ENCODE measurements around the gene ZDHHC5.
"Not testable (repeated sequence)": the region's sequence is repeated elsewhere in the genome, so short reads cannot be mapped to it uniquely, and the experiment has no call there.

Gene ZDHHC5

DNA sequence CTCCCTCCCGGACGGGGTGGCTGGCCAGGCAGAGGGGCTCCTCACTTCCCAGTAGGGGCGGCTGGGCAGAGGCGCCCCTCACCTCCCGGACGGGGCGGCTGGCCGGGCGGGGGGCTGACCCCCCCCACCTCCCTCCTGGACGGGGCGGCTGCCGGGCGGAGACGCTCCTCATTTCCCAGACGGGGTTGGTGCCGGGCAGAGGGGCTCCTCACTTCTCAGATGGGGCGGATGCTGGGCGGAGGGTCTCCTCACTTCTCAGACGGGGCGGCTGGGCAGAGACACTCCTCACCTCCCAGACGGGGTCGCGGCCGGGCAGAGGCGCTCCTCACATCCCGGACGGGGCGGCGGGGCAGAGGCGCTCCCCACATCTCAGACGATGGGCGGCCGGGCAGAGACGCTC, 48.8 kb downstream of the ZDHHC5 start:
- peaks cover 11 to 12% of the 10 kb centered on the region in 2 donors for H3K4me1 ChIP-seq (ENCODE audit: control insufficient read depth in 2 of 2, insufficient read depth in 2 of 2, low read length in 2 of 2)
- not testable (repeated sequence) for H3K27me3 ChIP-seq (ENCODE audit: control insufficient read depth in 2 of 2, insufficient read depth in 2 of 2, low read length in 2 of 2); H3K9ac ChIP-seq (ENCODE audit: low read depth in 1 of 2, low read length in 2 of 2); H3K9me3 ChIP-seq (ENCODE audit: control insufficient read depth in 2 of 2, low read length in 2 of 2); H3K4me3 ChIP-seq (ENCODE audit: low read length in 2 of 2); H3K27ac ChIP-seq (ENCODE audit: low read depth in 2 of 2, low read length in 2 of 2)
- H3K36me3 ChIP-seq (ENCODE audit: control insufficient read depth in 2 of 2, insufficient read depth in 2 of 2, low read length in 2 of 2): peaks cover 7 to 10% of the 10 kb centered on the region in 2 donors

DNA sequence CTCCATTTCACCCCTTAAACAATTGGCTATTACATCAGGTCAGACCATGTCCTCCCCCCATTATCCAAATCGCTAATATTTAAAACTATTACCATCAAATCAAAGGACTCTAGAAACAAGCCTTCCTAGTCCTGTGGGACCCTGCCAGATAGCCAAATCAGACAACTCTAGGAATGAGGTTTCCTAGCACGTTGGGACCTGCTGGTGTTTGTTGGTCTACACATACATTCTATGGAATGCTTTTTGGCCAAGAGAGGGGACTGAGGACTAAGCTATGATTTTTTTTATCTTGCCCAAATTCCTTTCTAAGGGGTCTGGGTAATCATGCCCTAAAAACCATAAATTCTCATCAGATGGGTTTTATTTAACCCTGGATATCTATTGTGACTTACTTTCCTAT, 59.3 kb downstream of the ZDHHC5 start:
- H3K27me3 ChIP-seq (ENCODE audit: control insufficient read depth in 2 of 2, insufficient read depth in 2 of 2, low read length in 2 of 2): no peaks in the 10 kb centered on the region
- no peaks in the 10 kb centered on the region for H3K4me1 ChIP-seq (ENCODE audit: control insufficient read depth in 2 of 2, insufficient read depth in 2 of 2, low read length in 2 of 2)
- H3K9ac ChIP-seq (ENCODE audit: low read depth in 1 of 2, low read length in 2 of 2): no peak overlapping the region
- no peak overlapping the region for H3K27ac ChIP-seq (ENCODE audit: low read depth in 2 of 2, low read length in 2 of 2)
- H3K36me3 ChIP-seq (ENCODE audit: control insufficient read depth in 2 of 2, insufficient read depth in 2 of 2, low read length in 2 of 2): peaks cover 0 to 8% of the 10 kb centered on the region in 2 donors
- no peak overlapping the region for H3K4me3 ChIP-seq (ENCODE audit: low read length in 2 of 2)
- no peaks in the 10 kb centered on the region for H3K9me3 ChIP-seq (ENCODE audit: control insufficient read depth in 2 of 2, low read length in 2 of 2)

DNA sequence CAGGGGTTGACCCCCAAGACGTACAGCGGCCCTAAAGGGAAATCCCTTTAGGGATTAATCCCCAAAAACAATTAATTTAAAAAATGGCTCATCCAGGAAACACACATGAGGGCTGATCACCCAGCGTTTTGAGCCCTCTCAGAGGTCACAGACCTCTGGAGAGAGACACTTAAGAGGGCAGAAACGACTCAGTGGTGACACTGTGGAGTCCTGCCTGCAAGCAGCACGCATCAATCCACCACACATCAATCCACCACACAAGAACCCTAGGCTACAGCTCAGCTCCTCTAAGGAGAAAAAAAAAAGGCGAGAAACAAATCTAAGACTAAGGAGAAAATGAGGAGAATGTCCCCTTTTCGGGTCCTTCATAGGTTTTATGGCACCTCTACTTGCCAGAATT, 60.9 kb downstream of the ZDHHC5 start:
- H3K9me3 ChIP-seq (ENCODE audit: control insufficient read depth in 2 of 2, low read length in 2 of 2): no peaks in the 10 kb centered on the region
- peaks cover 0 to 11% of the 10 kb centered on the region in 2 donors for H3K36me3 ChIP-seq (ENCODE audit: control insufficient read depth in 2 of 2, insufficient read depth in 2 of 2, low read length in 2 of 2)
- no peak overlapping the region for H3K4me3 ChIP-seq (ENCODE audit: low read length in 2 of 2)
- no peak overlapping the region for H3K9ac ChIP-seq (ENCODE audit: low read depth in 1 of 2, low read length in 2 of 2)
- H3K27ac ChIP-seq (ENCODE audit: low read depth in 2 of 2, low read length in 2 of 2): no peak overlapping the region
- H3K27me3 ChIP-seq (ENCODE audit: control insufficient read depth in 2 of 2, insufficient read depth in 2 of 2, low read length in 2 of 2): no peaks in the 10 kb centered on the region
- no peaks in the 10 kb centered on the region for H3K4me1 ChIP-seq (ENCODE audit: control insufficient read depth in 2 of 2, insufficient read depth in 2 of 2, low read length in 2 of 2)

DNA sequence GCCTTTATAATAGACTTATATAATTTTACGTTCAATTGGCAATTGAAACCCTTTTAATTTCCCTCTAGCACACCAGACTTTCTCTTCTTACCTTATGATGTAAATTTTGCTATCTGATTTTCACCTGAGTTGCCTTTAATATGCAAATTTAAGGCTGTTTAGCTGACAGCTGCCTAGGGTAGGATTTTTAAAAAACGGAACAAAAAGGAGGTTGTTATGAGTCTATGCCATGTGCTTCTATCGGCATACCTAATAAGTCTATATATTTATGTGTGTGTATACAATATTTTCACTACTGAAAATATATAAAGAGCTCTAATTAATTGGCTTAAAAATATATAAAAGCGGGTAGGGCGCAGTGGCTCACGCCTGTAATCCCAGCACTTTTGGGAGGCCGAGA, 61.6 kb downstream of the ZDHHC5 start:
- no peaks in the 10 kb centered on the region for H3K27me3 ChIP-seq (ENCODE audit: control insufficient read depth in 2 of 2, insufficient read depth in 2 of 2, low read length in 2 of 2)
- no peak overlapping the region for H3K27ac ChIP-seq (ENCODE audit: low read depth in 2 of 2, low read length in 2 of 2)
- no peak overlapping the region for H3K4me3 ChIP-seq (ENCODE audit: low read length in 2 of 2)
- H3K9me3 ChIP-seq (ENCODE audit: control insufficient read depth in 2 of 2, low read length in 2 of 2): no peaks in the 10 kb centered on the region
- peaks cover 0 to 11% of the 10 kb centered on the region in 2 donors for H3K36me3 ChIP-seq (ENCODE audit: control insufficient read depth in 2 of 2, insufficient read depth in 2 of 2, low read length in 2 of 2)
- no peaks in the 10 kb centered on the region for H3K4me1 ChIP-seq (ENCODE audit: control insufficient read depth in 2 of 2, insufficient read depth in 2 of 2, low read length in 2 of 2)
- H3K9ac ChIP-seq (ENCODE audit: low read depth in 1 of 2, low read length in 2 of 2): no peak overlapping the region

DNA sequence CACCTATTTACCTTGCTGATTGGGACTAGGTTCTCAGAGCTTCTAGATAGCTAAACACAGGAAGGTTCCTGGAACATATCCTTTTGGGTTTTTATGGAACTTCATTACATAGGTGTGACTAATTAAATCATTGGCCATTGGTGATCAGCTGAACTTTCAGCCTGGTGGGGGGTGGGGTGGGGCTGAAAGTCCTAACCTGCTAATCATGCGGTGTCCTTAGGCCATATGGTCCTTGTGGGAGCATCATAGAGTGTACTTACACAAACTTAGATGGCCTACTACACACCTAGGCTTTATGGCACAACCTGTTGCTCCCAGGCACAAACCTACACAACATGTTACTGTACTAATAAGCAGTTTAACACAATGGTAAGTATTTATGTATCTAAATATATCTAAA, 64.7 kb downstream of the ZDHHC5 start:
- Histone ChIP-seq H3K4me1 (ENCODE audit: control insufficient read depth in 2 of 2, insufficient read depth in 2 of 2, low read length in 2 of 2) (peaks cover 0 to 4% of the 10 kb centered on the region in 2 donors), H3K36me3 (ENCODE audit: control insufficient read depth in 2 of 2, insufficient read depth in 2 of 2, low read length in 2 of 2) (peaks cover 3 to 12% of the 10 kb centered on the region in 2 donors), H3K27me3 (ENCODE audit: control insufficient read depth in 2 of 2, insufficient read depth in 2 of 2, low read length in 2 of 2) (no peaks in the 10 kb centered on the region), H3K27ac (ENCODE audit: low read depth in 2 of 2, low read length in 2 of 2) (no peak overlapping the region), H3K4me3 (ENCODE audit: low read length in 2 of 2) (no peak overlapping the region), H3K9me3 (ENCODE audit: control insufficient read depth in 2 of 2, low read length in 2 of 2) (no peaks in the 10 kb centered on the region), H3K9ac (ENCODE audit: low read depth in 1 of 2, low read length in 2 of 2) (no peak overlapping the region)

DNA sequence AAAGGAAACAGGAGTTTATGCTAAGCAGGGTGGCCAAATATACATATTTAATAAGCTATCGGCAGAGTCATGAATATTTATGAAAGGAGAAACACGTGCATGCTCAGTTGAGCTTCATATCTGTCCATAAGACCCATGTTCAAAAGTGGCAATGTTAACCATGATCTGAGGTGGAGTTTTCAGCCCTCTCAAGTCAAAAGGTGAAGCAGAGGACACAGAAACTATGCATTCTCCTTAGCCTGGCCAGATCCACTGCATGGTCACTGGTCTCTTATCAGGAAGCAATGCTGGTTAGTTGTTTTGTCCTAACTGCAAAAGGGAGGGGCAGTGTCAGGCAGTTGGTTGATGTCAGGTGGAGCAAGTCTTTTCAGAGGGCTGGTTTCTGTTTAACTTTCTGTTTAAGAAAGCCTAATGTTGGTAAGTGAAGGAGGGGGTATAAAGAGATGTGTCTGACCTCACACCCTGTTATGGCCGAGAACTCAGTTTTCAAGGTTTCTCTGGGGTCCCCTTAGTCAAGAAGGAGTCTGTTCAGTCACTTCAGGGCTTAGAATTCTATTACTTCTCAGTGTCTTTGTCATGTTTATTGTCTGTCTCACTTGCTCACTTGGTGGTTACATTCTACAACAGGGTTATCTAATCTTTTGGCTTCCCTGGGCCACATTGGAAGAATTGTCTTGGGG, 67.8 kb downstream of the ZDHHC5 start:
- Histone ChIP-seq H3K4me1 (ENCODE audit: control insufficient read depth in 2 of 2, insufficient read depth in 2 of 2, low read length in 2 of 2) (peaks cover 0 to 6% of the 10 kb centered on the region in 2 donors), H3K27me3 (ENCODE audit: control insufficient read depth in 2 of 2, insufficient read depth in 2 of 2, low read length in 2 of 2) (no peaks in the 10 kb centered on the region), H3K4me3 (ENCODE audit: low read length in 2 of 2) (peak overlapping the region in 1 of 2 donors; percentile 49), H3K27ac (ENCODE audit: low read depth in 2 of 2, low read length in 2 of 2) (peak overlapping the region; percentile 58 to 67), H3K9ac (ENCODE audit: low read depth in 1 of 2, low read length in 2 of 2) (peak overlapping the region in 1 of 2 donors; percentile 27), H3K9me3 (ENCODE audit: control insufficient read depth in 2 of 2, low read length in 2 of 2) (no peaks in the 10 kb centered on the region), H3K36me3 (ENCODE audit: control insufficient read depth in 2 of 2, insufficient read depth in 2 of 2, low read length in 2 of 2) (peaks cover 20 to 22% of the 10 kb centered on the region in 2 donors)

DNA sequence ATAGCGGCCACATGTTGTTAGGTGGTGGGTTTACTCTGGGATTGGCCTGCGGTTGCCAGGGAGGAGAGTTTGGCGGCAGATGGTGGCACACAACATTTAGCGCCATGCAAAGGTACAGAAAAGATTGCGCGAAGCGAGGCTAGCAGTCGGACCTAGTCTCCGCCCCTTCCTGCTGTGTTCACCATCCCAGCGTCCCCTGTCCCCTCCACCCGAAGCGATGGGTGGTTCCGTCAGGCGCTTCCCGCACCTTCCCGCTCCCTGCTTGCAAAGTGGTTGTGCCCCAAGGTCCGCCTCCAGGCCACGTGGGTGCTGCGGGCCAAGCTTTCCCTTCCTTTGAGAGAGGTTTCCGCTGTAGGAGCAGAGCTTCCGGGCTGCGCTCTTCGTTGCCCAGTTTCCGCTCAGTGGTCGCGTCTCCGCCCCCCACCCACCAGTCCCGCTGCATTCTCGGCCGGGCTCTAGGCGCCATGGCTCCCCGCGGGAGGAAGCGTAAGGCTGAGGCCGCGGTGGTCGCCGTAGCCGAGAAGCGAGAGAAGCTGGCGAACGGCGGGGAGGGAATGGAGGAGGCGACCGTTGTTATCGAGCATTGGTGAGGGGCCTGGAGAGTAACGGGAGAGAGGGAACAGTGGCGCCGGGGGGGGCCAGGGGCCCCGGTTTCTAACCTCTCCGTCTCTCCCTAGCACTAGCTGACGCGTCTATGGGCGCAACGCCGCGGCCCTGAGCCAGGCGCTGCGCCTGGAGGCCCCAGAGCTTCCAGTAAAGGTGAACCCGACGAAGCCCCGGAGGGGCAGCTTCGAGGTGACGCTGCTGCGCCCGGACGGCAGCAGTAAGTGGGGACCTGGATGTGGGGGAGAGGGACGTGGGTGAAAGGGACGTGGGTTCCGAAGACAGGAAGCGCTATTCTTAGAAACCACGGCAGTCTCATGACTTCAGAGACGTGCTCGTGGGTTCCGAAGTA, 73.5 kb downstream of the ZDHHC5 start, which contains the start of gene SELENOH:
Gene SELENOH (plus strand): TSS at position 360 of the 955 bp plus-strand sequence. CDS start 105 bp downstream, at position 465.
- H3K36me3 ChIP-seq (ENCODE audit: control insufficient read depth in 2 of 2, insufficient read depth in 2 of 2, low read length in 2 of 2): peaks cover 43 to 51% of the 10 kb centered on the region in 2 donors
- H3K4me1 ChIP-seq (ENCODE audit: control insufficient read depth in 2 of 2, insufficient read depth in 2 of 2, low read length in 2 of 2): peaks cover 9 to 16% of the 10 kb centered on the region in 2 donors
- H3K27ac ChIP-seq (ENCODE audit: low read depth in 2 of 2, low read length in 2 of 2): peak within 1 kb of the TSS; percentile 84 to 88
- H3K4me3 ChIP-seq (ENCODE audit: low read length in 2 of 2): peak within 1 kb of the TSS; percentile 94
- no peaks in the 10 kb centered on the region for H3K9me3 ChIP-seq (ENCODE audit: control insufficient read depth in 2 of 2, low read length in 2 of 2)
- peak within 1 kb of the TSS; percentile 85 to 95 for H3K9ac ChIP-seq (ENCODE audit: low read depth in 1 of 2, low read length in 2 of 2)
- H3K27me3 ChIP-seq (ENCODE audit: control insufficient read depth in 2 of 2, insufficient read depth in 2 of 2, low read length in 2 of 2): no peaks in the 10 kb centered on the region

DNA sequence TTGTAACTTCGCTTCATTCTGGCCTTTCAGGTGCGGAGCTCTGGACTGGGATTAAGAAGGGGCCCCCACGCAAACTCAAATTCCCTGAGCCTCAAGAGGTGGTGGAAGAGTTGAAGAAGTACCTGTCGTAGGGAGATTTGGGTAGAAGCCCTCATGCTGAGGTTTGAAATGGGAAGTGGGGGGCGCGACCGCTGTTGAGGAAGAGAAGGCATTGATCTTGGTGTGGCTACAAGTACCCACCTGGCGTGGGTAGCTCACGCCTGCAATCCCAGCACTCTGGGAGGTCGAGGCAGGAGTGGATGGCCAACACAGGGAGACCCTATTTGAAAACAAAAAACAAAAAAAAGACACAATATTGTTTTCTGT, 74.2 kb downstream of the ZDHHC5 start:
- Histone ChIP-seq H3K4me1 (ENCODE audit: control insufficient read depth in 2 of 2, insufficient read depth in 2 of 2, low read length in 2 of 2) (peaks cover 9 to 16% of the 10 kb centered on the region in 2 donors), H3K27ac (ENCODE audit: low read depth in 2 of 2, low read length in 2 of 2) (peak overlapping the region; percentile 84 to 88), H3K27me3 (ENCODE audit: control insufficient read depth in 2 of 2, insufficient read depth in 2 of 2, low read length in 2 of 2) (no peaks in the 10 kb centered on the region), H3K36me3 (ENCODE audit: control insufficient read depth in 2 of 2, insufficient read depth in 2 of 2, low read length in 2 of 2) (peaks cover 43 to 51% of the 10 kb centered on the region in 2 donors), H3K9ac (ENCODE audit: low read depth in 1 of 2, low read length in 2 of 2) (peak overlapping the region; percentile 85 to 95), H3K4me3 (ENCODE audit: low read length in 2 of 2) (peak overlapping the region; percentile 94), H3K9me3 (ENCODE audit: control insufficient read depth in 2 of 2, low read length in 2 of 2) (no peaks in the 10 kb centered on the region)

DNA sequence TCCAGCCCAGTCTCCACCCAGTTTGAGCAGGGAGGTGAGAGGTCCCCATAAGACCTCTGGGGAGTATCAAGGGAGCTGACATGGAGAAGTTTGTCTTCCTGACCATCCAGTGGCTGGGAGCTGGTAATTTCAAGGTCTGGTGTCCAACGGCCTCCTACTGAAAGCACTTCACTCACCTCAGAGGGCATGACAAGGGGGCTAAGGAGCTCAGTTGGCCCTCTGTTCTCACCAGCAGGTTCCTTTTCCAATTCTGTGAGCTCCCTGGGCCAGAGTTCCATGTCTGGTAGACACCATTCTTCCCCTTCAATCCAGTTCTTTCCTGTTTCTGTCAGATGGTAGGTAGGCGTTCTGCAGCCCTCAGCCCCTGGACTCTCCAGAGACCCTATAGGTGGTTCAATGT, 76.4 kb downstream of the ZDHHC5 start:
- H3K9ac ChIP-seq (ENCODE audit: low read depth in 1 of 2, low read length in 2 of 2): no peak overlapping the region
- H3K36me3 ChIP-seq (ENCODE audit: control insufficient read depth in 2 of 2, insufficient read depth in 2 of 2, low read length in 2 of 2): peaks cover 24 to 31% of the 10 kb centered on the region in 2 donors
- H3K27ac ChIP-seq (ENCODE audit: low read depth in 2 of 2, low read length in 2 of 2): no peak overlapping the region
- H3K9me3 ChIP-seq (ENCODE audit: control insufficient read depth in 2 of 2, low read length in 2 of 2): no peaks in the 10 kb centered on the region
- peaks cover 9 to 16% of the 10 kb centered on the region in 2 donors for H3K4me1 ChIP-seq (ENCODE audit: control insufficient read depth in 2 of 2, insufficient read depth in 2 of 2, low read length in 2 of 2)
- no peak overlapping the region for H3K4me3 ChIP-seq (ENCODE audit: low read length in 2 of 2)
- H3K27me3 ChIP-seq (ENCODE audit: control insufficient read depth in 2 of 2, insufficient read depth in 2 of 2, low read length in 2 of 2): no peaks in the 10 kb centered on the region

DNA sequence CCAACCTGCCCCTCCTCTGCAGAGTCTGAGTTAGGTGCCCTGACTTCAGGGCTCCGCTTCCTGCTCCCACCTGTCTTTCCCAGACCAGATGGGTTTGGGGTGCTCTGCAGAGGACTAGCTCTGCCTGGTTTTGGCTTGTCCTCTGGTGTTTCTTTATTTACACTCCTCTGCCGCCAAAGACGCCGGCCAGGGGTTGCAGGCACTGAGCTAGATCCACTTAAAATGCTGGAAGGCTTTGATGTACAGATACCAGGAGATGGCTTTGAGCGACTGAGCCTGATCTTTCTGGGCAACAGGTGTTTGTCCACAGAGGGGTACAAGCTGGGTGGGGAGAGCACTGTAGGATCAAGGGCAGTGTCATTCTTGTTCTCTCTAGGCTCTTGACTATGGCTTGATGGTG, 77.3 kb downstream of the ZDHHC5 start:
- H3K4me3 ChIP-seq (ENCODE audit: low read length in 2 of 2): no peak overlapping the region
- peaks cover 9 to 16% of the 10 kb centered on the region in 2 donors for H3K4me1 ChIP-seq (ENCODE audit: control insufficient read depth in 2 of 2, insufficient read depth in 2 of 2, low read length in 2 of 2)
- no peaks in the 10 kb centered on the region for H3K9me3 ChIP-seq (ENCODE audit: control insufficient read depth in 2 of 2, low read length in 2 of 2)
- peaks cover 24 to 31% of the 10 kb centered on the region in 2 donors for H3K36me3 ChIP-seq (ENCODE audit: control insufficient read depth in 2 of 2, insufficient read depth in 2 of 2, low read length in 2 of 2)
- no peak overlapping the region for H3K27ac ChIP-seq (ENCODE audit: low read depth in 2 of 2, low read length in 2 of 2)
- no peak overlapping the region for H3K9ac ChIP-seq (ENCODE audit: low read depth in 1 of 2, low read length in 2 of 2)
- H3K27me3 ChIP-seq (ENCODE audit: control insufficient read depth in 2 of 2, insufficient read depth in 2 of 2, low read length in 2 of 2): no peaks in the 10 kb centered on the region

Measured in mucosa of rectum (tissue), 2 donors.